ENCODE measurements around the gene PLXDC2.

PLXDC2 gene

GRCh38 chr10:19845503-19846368, 29.5 kb downstream of the PLXDC2 start:
- TF ChIP-seq EZH2phosphoT487 (IDR thresholded peaks at IDR 0.05; ENCODE audit: borderline replicate concordance, low read length), result no peak
- TF ChIP-seq CTCF (IDR thresholded peaks at IDR 0.05; ENCODE audit: low read depth, low read length, poor library complexity, severe bottlenecking), result no peak
- H3K4me1 ChIP-seq (ENCODE audit: control insufficient read depth, low read length), result no peaks in the 10 kb centered on the region
- no peaks in the 10 kb centered on the region for H4K20me1 ChIP-seq (ENCODE audit: control insufficient read depth, insufficient read depth, low read depth, low read length)
- no peak overlapping the region for H3K4me3 ChIP-seq (ENCODE audit: low read length)
- H3K9me2 ChIP-seq (replicated peaks; ENCODE audit: control insufficient read depth, low read length), result no peaks in the 10 kb centered on the region
- H3K36me3 ChIP-seq (ENCODE audit: control insufficient read depth, low read length), result no peaks in the 10 kb centered on the region
- H3K27me3 ChIP-seq (ENCODE audit: control insufficient read depth, low read length), result no peaks in the 10 kb centered on the region
- no peak overlapping the region for H3K4me2 ChIP-seq (ENCODE audit: low read length)
- H3K9me3 ChIP-seq (ENCODE audit: control insufficient read depth, insufficient read depth, low read length), result no peaks in the 10 kb centered on the region
- H3K27ac ChIP-seq (ENCODE audit: low read depth, low read length), result no peak overlapping the region
- no peaks in the 10 kb centered on the region for H3F3A ChIP-seq (ENCODE audit: control insufficient read depth, insufficient read depth)
- H3K79me2 ChIP-seq (ENCODE audit: control insufficient read depth, low read length), result no peaks in the 10 kb centered on the region

- Histone ChIP-seq H3F3A (ENCODE audit: control insufficient read depth, insufficient read depth) (no peaks in the 10 kb centered on the region), H4K20me1 (ENCODE audit: control insufficient read depth, insufficient read depth, low read depth, low read length) (no peaks in the 10 kb centered on the region), H3K4me3 (ENCODE audit: low read length) (no peak overlapping the region), H3K9me2 (replicated peaks; ENCODE audit: control insufficient read depth, low read length) (no peaks in the 10 kb centered on the region), H3K79me2 (ENCODE audit: control insufficient read depth, low read length) (no peaks in the 10 kb centered on the region), H3K4me2 (ENCODE audit: low read length) (no peak overlapping the region), H3K27ac (ENCODE audit: low read depth, low read length) (no peak overlapping the region), H3K9me3 (ENCODE audit: control insufficient read depth, insufficient read depth, low read length) (no peaks in the 10 kb centered on the region), H3K36me3 (ENCODE audit: control insufficient read depth, low read length) (no peaks in the 10 kb centered on the region), H3K27me3 (ENCODE audit: control insufficient read depth, low read length) (no peaks in the 10 kb centered on the region), H3K4me1 (ENCODE audit: control insufficient read depth, low read length) (no peaks in the 10 kb centered on the region)
- TF ChIP-seq EZH2phosphoT487 (IDR thresholded peaks at IDR 0.05; ENCODE audit: borderline replicate concordance, low read length) (no peak), CTCF (IDR thresholded peaks at IDR 0.05; ENCODE audit: low read depth, low read length, poor library complexity, severe bottlenecking) (no peak)
Measured at GRCh38 chr10:19847321-19847720, 31.1 kb downstream of the PLXDC2 start.

- H4K20me1 ChIP-seq (ENCODE audit: control insufficient read depth, insufficient read depth, low read depth, low read length), result no peaks in the 10 kb centered on the region
Measured at GRCh38 chr10:19848226-19848985, 32.2 kb downstream of the PLXDC2 start.

More at GRCh38 chr10:19848226-19848985, 32.2 kb downstream of the PLXDC2 start:
- no peak overlapping the region for H3K4me2 ChIP-seq (ENCODE audit: low read length)
- no peaks in the 10 kb centered on the region for H3K27me3 ChIP-seq (ENCODE audit: control insufficient read depth, low read length)
- no peaks in the 10 kb centered on the region for H3K36me3 ChIP-seq (ENCODE audit: control insufficient read depth, low read length)
- no peak overlapping the region for H3K27ac ChIP-seq (ENCODE audit: low read depth, low read length)
- no peaks in the 10 kb centered on the region for H3K9me2 ChIP-seq (replicated peaks; ENCODE audit: control insufficient read depth, low read length)
- H3K4me3 ChIP-seq (ENCODE audit: low read length), result no peak overlapping the region
- no peaks in the 10 kb centered on the region for H3F3A ChIP-seq (ENCODE audit: control insufficient read depth, insufficient read depth)
- no peaks in the 10 kb centered on the region for H3K79me2 ChIP-seq (ENCODE audit: control insufficient read depth, low read length)
- TF ChIP-seq CTCF (IDR thresholded peaks at IDR 0.05; ENCODE audit: low read depth, low read length, poor library complexity, severe bottlenecking) (no peak), EZH2phosphoT487 (IDR thresholded peaks at IDR 0.05; ENCODE audit: borderline replicate concordance, low read length) (no peak)
- H3K9me3 ChIP-seq (ENCODE audit: control insufficient read depth, insufficient read depth, low read length), result no peaks in the 10 kb centered on the region
- H3K4me1 ChIP-seq (ENCODE audit: control insufficient read depth, low read length), result no peaks in the 10 kb centered on the region
